Gastroesophageal sphincter (tissue), 4 donors: ENCODE data around the gene SPACDR. TPM values are rescaled to one million over a fixed set of nuclear protein-coding genes. Genes with fewer than 3 reads are reported as not detected.

Source experiments
- ATAC-seq: fragments of 150-250 bp; one replicate; pipeline ENCODE4 v1.9.1; 2016; ENCODE audit warnings: mild to moderate bottlenecking, moderate library complexity
- H3K27ac ChIP-seq, 4 donors: fragments of 200-600 bp; sonication (generic) in 3 of 4; 1 replicate in 3 of 4; 2 replicates in 1 of 4; pipeline ENCODE4 v1.5.1; 2016 to 2019
- H3K27me3 ChIP-seq: fragments of 200-600 bp; sonication (generic); one replicate; pipeline ENCODE4 v1.5.1; 2019
- H3K36me3 ChIP-seq, 2 donors: fragments of 200-600 bp; sonication (generic); one replicate each; pipeline ENCODE4 v1.5.1; 2019; ENCODE audit warnings: control low read depth in 1 of 2
- H3K4me1 ChIP-seq, 3 donors: fragments of 200-600 bp; sonication (generic); 1 replicate in 2 of 3; 2 replicates in 1 of 3; pipeline ENCODE4 v1.5.1; 2016 to 2019; ENCODE audit warnings: control low read depth in 2 of 3
- H3K4me3 ChIP-seq, 2 donors: fragments of 200-600 bp; sonication (generic); one replicate each; pipeline ENCODE4 v1.5.1; 2019; ENCODE audit warnings: mild to moderate bottlenecking in 1 of 2, moderate library complexity in 1 of 2
- H3K9me3 ChIP-seq, 3 donors: fragments of 200-600 bp; sonication (generic); one replicate each; pipeline ENCODE4 v1.5.1; 2017 to 2019; ENCODE audit warnings: control low read depth in 2 of 3
- CTCF ChIP-seq, 4 experiments: fragments of 200-600 bp in 2 of 4; fragments of 450-650 bp in 2 of 4; sonication (generic) in 1 of 4; IDR thresholded peaks; one replicate each; pipeline ENCODE4 v1.5.1; 2017 to 2019; ENCODE audit warnings: antibody characterized with exemption in 4 of 4, mild to moderate bottlenecking in 2 of 4, moderate library complexity in 2 of 4
- EP300 ChIP-seq: sonication (generic); formaldehyde crosslinking; IDR thresholded peaks from one replicate; pipeline ENCODE4 v1.6.1; 2017; ENCODE audit warnings: antibody characterized with exemption, mild to moderate bottlenecking
- POLR2A ChIP-seq, 2 donors: fragments of 450-650 bp; IDR thresholded peaks; one replicate each; pipeline ENCODE4 v1.6.1; 2017; ENCODE audit warnings: antibody characterized with exemption in 2 of 2, mild to moderate bottlenecking in 2 of 2, moderate library complexity in 1 of 2
- POLR2AphosphoS5 ChIP-seq: sonication (generic); formaldehyde crosslinking; IDR thresholded peaks from one replicate; pipeline ENCODE4 v1.6.1; 2017; ENCODE audit warnings: antibody characterized with exemption
- WGBS, 2 donors: methylation state at CpG; one replicate each; pipeline ENCODE4 v1.1.5; 2018; ENCODE audit warnings: low coverage in 1 of 2; 5-methylcytosine and 5-hydroxymethylcytosine counted together
- total RNA-seq, 4 donors: library from RNA; depleted of rRNA; stranded (reverse); fragments of >200 nt; gene quantifications; one replicate each; pipeline ENCODE4 v1.1.0, GENCODE V29; 2016

The SPACDR gene
- total RNA-seq, 4 donors from 2014 or later = 0.67 TPM; not detected in 3

GRCh38 chr7:100481466-100481865 lies 17.4 kb upstream of the SPACDR start:
- Histone ChIP-seq H3K27me3 (no peaks in the 10 kb centered on the region), H3K4me1 (peaks cover 0 to 63% (median 24%) of the 10 kb centered on the region in 3 donors), H3K9me3 (no peaks in the 10 kb centered on the region), H3K36me3 (peaks cover 0 to 6% of the 10 kb centered on the region in 2 donors), H3K4me3 (no peak overlapping the region), H3K27ac (no peak overlapping the region)
- no peak for TF ChIP-seq EP300
- 71 to 78% methylated on average over 1 of the region's 1 CpG for WGBS, 2 donors
- no peak for ATAC-seq

GRCh38 chr7:100478958-100479660 lies 15.0 kb upstream of the SPACDR start, which contains the start of gene TSC22D4:
Gene TSC22D4 (minus strand): TSS chr7:100479214. CDS start chr7:100478038, 1,176 bp downstream.
- WGBS, 2 donors = 0% methylated on average over 11 of the region's 27 CpGs; no CpG with 5 or more reads in 1 of the 2 donors

DNA sequence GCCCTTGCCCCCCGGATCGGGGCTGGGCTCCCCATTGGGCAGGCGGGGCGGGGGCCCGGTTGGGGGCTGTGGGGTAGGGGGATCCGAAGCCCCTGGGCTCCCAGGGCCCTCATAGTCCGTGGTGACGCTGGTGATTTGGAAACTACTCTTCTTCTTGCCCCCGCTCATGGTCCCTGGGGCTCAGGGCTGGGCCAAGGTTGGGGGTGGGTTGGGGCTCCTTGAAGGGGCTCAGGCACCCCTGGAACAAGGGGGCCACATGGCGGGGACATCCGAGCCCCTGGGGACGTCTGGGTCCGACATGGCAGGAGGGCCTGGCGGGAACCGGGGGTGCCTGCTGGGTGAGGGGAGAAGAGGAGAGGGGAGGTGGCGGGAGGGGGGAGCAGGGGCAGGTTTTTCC lies 13.8 kb upstream of the SPACDR start:
- WGBS, 2 donors = no CpG with 5 or more reads among the region's 16 CpGs
- Histone ChIP-seq H3K4me3 (peak overlapping the region; percentile 69 to 78), H3K9me3 (no peaks in the 10 kb centered on the region), H3K27me3 (no peaks in the 10 kb centered on the region), H3K36me3 (peaks cover 0 to 27% of the 10 kb centered on the region in 2 donors), H3K27ac (peak overlapping the region; percentile 10 to 94 (median 92)), H3K4me1 (peaks cover 0 to 69% (median 50%) of the 10 kb centered on the region in 3 donors)
- no peak for TF ChIP-seq EP300
- TF ChIP-seq CTCF (IDR thresholded peaks at IDR 0.05) = no peak
- TF ChIP-seq POLR2AphosphoS5 = no peak
- no peak for TF ChIP-seq POLR2A (IDR thresholded peaks at IDR 0.05)
- ATAC-seq = no peak

More at GRCh38 chr7:100478958-100479660, 15.0 kb upstream of the SPACDR start, which contains the start of gene TSC22D4:
- H3K4me1 ChIP-seq = peaks cover 0 to 69% (median 45%) of the 10 kb centered on the region in 3 donors
- H3K4me3 ChIP-seq = peak within 1 kb of the TSS; percentile 69 to 78
- peak within 1 kb of the TSS; percentile 67 to 94 (median 92) for H3K27ac ChIP-seq
- ATAC-seq = peak; percentile 91
- no peaks in the 10 kb centered on the region for H3K9me3 ChIP-seq
- no peak for TF ChIP-seq CTCF (IDR thresholded peaks at IDR 0.05)
- TF ChIP-seq POLR2A (IDR thresholded peaks at IDR 0.05) = peak; percentile 74 to 84
- peak; percentile 94 for TF ChIP-seq POLR2AphosphoS5
- H3K36me3 ChIP-seq = peaks cover 0 to 15% of the 10 kb centered on the region in 2 donors
- H3K27me3 ChIP-seq = no peaks in the 10 kb centered on the region

DNA sequence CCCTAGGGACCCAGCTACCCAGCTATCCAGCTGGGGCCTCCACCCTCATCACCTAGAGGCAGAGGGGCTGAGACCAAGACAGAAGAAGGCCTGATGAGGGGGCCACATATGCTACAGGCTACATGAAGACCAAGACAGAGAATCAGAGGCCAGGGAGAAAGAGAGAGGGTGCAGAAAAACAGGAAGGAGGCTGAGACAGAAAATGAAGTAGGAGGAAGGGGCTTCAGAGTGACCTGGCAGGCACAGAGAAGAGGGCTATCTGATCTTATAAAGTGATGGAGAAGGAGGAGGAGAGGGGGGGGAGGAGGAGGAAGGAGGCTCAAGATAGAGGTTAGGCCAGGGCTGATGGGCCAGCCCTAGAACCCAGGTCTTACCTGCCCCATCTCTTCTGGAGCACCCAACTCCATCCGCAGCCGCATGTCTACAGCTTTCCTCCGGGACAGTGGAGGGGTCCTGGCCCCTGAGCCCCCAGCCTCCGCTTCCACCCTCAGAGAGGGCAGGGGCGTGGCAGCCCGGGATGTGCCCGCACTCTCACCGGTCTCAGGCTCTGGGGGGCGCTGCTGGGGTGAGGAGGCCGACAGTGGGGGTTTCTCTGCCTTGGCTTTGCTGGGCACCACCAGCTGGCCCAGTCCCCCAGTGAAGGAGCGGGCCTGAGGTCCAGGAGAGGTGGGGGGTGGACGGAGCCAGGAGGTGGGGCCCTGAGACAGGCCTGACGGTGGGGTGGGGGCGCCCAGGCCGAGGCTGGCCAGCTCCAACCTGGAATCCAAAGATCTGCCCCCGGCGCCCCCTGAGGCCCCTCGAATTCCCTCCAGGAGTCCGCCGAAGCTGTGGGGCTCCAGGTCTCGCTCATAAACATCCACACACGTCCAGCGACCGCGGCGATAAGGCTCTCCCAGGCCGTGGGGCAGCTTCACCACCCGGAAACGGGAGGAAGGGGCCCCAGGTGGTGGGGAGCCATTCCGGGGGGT lies 13.1 kb upstream of the SPACDR start:
- Histone ChIP-seq H3K9me3 (no peaks in the 10 kb centered on the region), H3K4me1 (peaks cover 0 to 69% (median 53%) of the 10 kb centered on the region in 3 donors)
- ATAC-seq = no peak

More for the DNA sequence above, 13.1 kb upstream of the SPACDR start:
- Histone ChIP-seq H3K27me3 (no peaks in the 10 kb centered on the region), H3K27ac (peak overlapping the region; percentile 10 to 94 (median 92)), H3K4me3 (peak overlapping the region; percentile 69 to 78), H3K36me3 (peaks cover 0 to 34% of the 10 kb centered on the region in 2 donors)
- 34 to 42% methylated on average over 3 to 6 of the region's 30 CpGs for WGBS, 2 donors
- peak in 1 of 4 experiments; percentile 38 for TF ChIP-seq CTCF (IDR thresholded peaks at IDR 0.05)
- no peak for TF ChIP-seq POLR2AphosphoS5
